ENCODE measurements around the gene THSD4.

Gene THSD4

DNA sequence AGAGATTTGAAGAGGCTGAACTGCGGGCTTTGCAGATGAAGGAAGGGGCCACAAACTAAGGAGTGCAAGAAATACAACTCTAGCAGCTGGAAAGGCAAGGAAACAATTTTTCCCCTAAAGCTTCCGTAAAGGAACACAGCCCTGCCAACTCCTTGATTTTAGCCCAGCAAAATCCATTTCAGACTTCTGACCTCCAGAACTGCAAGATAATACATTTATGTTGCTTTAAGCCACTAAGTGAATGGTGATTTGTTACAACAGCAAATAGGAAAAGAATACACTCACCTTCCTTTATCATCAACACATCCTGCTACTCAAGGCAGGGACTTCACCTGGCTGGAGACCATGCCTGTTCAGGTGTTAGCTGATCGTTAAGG, 575.8 kb downstream of the THSD4 start:
- Histone ChIP-seq H3K36me3 (ENCODE audit: control insufficient read depth, insufficient read depth, low read length, severe bottlenecking) (no peaks in the 10 kb centered on the region), H3K4me1 (ENCODE audit: control insufficient read depth, insufficient read depth, low read length) (peaks cover 18% of the 10 kb centered on the region), H3K9me3 (ENCODE audit: control insufficient read depth, low read length) (no peaks in the 10 kb centered on the region), H3K4me3 (ENCODE audit: low read length) (peak overlapping the region; percentile 51), H3K27me3 (replicated peaks; ENCODE audit: control insufficient read depth, insufficient read depth, low read length) (no peaks in the 10 kb centered on the region), H3K9ac (ENCODE audit: low read length) (no peak overlapping the region)
- no peak for DNase-seq (ENCODE audit: low read depth)

DNA sequence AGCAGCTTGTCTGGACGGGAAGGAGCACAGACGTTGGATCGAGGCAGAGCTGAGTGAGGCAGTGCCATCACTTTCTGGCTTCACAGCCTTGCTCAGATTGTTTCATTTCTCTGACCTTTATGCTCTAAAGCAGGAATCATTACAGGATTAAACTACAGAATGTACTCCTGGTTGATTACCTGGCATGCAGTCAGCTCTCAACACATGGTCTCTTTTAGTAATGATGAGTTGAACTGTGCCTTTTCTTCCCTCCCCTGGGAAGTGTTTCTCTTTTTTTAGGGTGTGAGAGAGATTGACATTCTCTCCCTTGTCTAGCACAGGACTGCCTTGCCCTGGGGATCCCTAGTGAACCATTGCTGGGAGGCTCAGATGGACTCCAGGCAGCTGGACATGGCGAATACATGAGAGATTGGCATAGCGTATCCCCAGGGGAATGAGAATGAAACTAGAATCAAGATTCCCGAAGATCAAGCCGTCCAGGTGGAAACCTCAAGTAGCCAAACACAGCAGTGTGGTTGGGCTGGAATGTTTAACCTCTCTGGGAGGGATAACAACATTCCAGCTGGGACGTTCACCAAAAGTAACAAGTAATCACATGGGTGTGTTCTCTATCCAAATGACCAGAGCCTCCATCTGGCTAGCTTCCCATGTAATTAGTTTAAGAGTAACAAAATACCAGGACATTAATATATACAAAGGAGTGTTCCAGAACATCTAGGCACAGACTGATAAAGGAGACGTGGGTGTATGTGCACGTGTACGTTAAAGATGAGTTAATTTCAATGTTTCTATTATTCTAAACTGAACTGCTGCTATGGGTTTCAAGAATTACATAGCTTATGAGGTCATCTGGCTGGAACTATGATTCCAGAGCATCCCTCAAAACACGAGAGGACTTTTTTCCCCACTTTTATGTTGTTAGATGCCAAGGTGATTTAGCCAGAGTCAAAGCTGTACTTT, 576.5 kb downstream of the THSD4 start:
- Histone ChIP-seq H3K36me3 (ENCODE audit: control insufficient read depth, insufficient read depth, low read length, severe bottlenecking) (no peaks in the 10 kb centered on the region), H3K4me1 (ENCODE audit: control insufficient read depth, insufficient read depth, low read length) (peaks cover 18% of the 10 kb centered on the region), H3K9ac (ENCODE audit: low read length) (no peak overlapping the region), H3K27me3 (replicated peaks; ENCODE audit: control insufficient read depth, insufficient read depth, low read length) (no peaks in the 10 kb centered on the region), H3K4me3 (ENCODE audit: low read length) (peak overlapping the region; percentile 51), H3K9me3 (ENCODE audit: control insufficient read depth, low read length) (no peaks in the 10 kb centered on the region)
- DNase-seq (ENCODE audit: low read depth): peak; percentile 64

DNA sequence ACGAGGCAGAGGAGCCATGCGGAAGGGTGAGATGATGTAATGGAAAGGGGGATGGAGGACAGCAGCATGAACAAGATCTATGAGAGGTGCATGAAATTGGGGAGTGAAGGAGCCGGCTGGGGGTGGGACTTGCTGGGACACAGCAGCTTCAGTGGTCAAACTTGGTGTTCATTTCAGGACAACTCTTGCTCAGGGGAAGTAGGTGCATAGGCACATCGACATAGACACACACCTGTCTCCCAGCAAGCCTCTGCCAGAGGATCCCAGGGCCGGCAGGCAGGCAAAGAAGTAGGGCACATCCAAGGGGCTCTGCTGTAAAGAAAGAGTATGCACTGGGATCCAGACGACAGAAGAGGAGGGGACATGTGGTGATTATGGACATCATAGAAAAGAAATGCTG, 582.0 kb downstream of the THSD4 start:
- H3K27me3 ChIP-seq (replicated peaks; ENCODE audit: control insufficient read depth, insufficient read depth, low read length): no peaks in the 10 kb centered on the region
- no peaks in the 10 kb centered on the region for H3K9me3 ChIP-seq (ENCODE audit: control insufficient read depth, low read length)
- peaks cover 3% of the 10 kb centered on the region for H3K4me1 ChIP-seq (ENCODE audit: control insufficient read depth, insufficient read depth, low read length)
- no peak for DNase-seq (ENCODE audit: low read depth)
- no peaks in the 10 kb centered on the region for H3K36me3 ChIP-seq (ENCODE audit: control insufficient read depth, insufficient read depth, low read length, severe bottlenecking)
- no peak overlapping the region for H3K4me3 ChIP-seq (ENCODE audit: low read length)
- H3K9ac ChIP-seq (ENCODE audit: low read length): no peak overlapping the region

DNA sequence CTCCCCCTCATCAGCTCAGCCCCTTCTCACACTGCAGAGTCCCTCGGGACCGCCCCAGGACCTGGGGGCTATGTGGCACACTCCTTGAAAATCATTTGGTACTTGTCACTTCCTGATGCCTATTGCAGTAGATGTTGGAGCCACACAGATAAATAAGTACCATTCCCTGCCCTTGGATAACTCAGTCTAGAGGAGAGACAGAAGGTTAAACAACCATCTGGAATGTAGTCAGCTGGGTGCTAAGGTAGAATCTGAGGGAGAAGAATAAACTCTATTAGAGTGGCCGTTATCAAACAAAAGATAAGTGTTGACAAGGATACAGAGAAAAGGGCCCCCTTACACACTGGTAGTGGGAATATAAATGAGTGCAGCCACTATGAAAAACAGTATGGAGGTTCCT, 582.8 kb downstream of the THSD4 start:
- H3K27me3 ChIP-seq (replicated peaks; ENCODE audit: control insufficient read depth, insufficient read depth, low read length): no peaks in the 10 kb centered on the region
- no peak overlapping the region for H3K9ac ChIP-seq (ENCODE audit: low read length)
- no peaks in the 10 kb centered on the region for H3K36me3 ChIP-seq (ENCODE audit: control insufficient read depth, insufficient read depth, low read length, severe bottlenecking)
- H3K4me3 ChIP-seq (ENCODE audit: low read length): no peak overlapping the region
- no peaks in the 10 kb centered on the region for H3K4me1 ChIP-seq (ENCODE audit: control insufficient read depth, insufficient read depth, low read length)
- H3K9me3 ChIP-seq (ENCODE audit: control insufficient read depth, low read length): no peaks in the 10 kb centered on the region
- no peak for DNase-seq (ENCODE audit: low read depth)

DNA sequence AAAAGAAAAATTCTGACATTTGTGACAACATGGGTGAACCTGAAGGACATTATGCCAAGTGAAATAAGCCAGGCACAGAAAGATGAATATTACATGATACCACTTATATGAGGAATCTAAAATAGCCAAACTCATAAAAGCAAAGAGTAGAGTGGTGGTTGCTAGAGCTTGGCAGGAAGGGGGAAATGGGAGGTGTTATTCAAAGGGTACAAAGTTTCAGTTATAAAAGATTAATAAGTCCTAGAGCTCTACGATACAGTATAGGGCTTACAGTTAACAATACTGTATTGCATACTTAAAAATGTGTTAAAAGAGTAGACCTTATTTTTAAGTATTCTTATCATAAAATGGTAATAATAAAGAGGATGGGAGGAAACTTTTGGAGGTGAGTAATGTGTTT, 583.5 kb downstream of the THSD4 start:
- Histone ChIP-seq H3K4me1 (ENCODE audit: control insufficient read depth, insufficient read depth, low read length) (no peaks in the 10 kb centered on the region), H3K27me3 (replicated peaks; ENCODE audit: control insufficient read depth, insufficient read depth, low read length) (no peaks in the 10 kb centered on the region), H3K9ac (ENCODE audit: low read length) (no peak overlapping the region), H3K9me3 (ENCODE audit: control insufficient read depth, low read length) (no peaks in the 10 kb centered on the region), H3K4me3 (ENCODE audit: low read length) (no peak overlapping the region), H3K36me3 (ENCODE audit: control insufficient read depth, insufficient read depth, low read length, severe bottlenecking) (no peaks in the 10 kb centered on the region)
- no peak for DNase-seq (ENCODE audit: low read depth)

DNA sequence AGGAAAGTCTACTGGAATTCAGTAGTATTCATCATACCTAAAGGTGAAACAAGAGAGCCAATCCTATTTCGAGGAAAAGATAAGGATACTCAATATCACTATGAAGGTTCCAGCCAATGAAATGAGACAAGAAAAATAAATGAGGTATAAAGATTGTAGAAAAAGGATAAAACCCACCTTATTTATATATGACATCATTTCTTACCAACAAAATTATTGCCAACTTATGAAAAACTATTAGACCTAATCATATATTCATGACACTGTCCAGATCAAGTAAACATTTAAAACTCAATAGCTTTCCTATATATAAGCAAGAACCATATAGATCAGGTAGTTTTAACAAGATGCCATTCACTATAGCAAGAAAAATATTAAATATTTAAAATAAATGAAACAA, 584.7 kb downstream of the THSD4 start:
- Histone ChIP-seq H3K4me1 (ENCODE audit: control insufficient read depth, insufficient read depth, low read length) (no peaks in the 10 kb centered on the region), H3K36me3 (ENCODE audit: control insufficient read depth, insufficient read depth, low read length, severe bottlenecking) (no peaks in the 10 kb centered on the region), H3K4me3 (ENCODE audit: low read length) (no peak overlapping the region), H3K9me3 (ENCODE audit: control insufficient read depth, low read length) (no peaks in the 10 kb centered on the region), H3K27me3 (replicated peaks; ENCODE audit: control insufficient read depth, insufficient read depth, low read length) (peaks cover 5% of the 10 kb centered on the region), H3K9ac (ENCODE audit: low read length) (no peak overlapping the region)
- DNase-seq (ENCODE audit: low read depth): no peak

DNA sequence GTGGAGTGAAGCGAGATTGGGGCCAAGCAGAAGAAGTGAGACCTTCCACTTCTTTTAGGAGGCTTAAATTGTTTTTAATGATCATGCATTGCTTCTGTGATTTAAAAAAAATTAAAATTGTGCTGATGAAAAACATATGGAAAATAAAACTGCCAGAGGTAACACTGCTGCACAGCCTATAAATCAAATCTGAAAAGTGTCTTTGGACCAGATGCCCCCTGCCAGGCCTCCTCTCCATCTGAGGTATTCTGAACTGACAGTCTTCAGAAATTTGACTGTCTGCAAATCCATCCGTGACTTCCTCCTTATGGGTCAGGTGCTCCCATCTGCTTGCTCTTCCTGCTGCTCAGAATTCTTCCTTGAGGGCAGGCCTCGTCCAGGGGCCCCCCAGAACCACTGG, 586.5 kb downstream of the THSD4 start:
- H3K4me1 ChIP-seq (ENCODE audit: control insufficient read depth, insufficient read depth, low read length): peaks cover 4% of the 10 kb centered on the region
- no peak overlapping the region for H3K9ac ChIP-seq (ENCODE audit: low read length)
- peaks cover 5% of the 10 kb centered on the region for H3K27me3 ChIP-seq (replicated peaks; ENCODE audit: control insufficient read depth, insufficient read depth, low read length)
- no peaks in the 10 kb centered on the region for H3K9me3 ChIP-seq (ENCODE audit: control insufficient read depth, low read length)
- H3K4me3 ChIP-seq (ENCODE audit: low read length): no peak overlapping the region
- DNase-seq (ENCODE audit: low read depth): no peak
- no peaks in the 10 kb centered on the region for H3K36me3 ChIP-seq (ENCODE audit: control insufficient read depth, insufficient read depth, low read length, severe bottlenecking)

DNA sequence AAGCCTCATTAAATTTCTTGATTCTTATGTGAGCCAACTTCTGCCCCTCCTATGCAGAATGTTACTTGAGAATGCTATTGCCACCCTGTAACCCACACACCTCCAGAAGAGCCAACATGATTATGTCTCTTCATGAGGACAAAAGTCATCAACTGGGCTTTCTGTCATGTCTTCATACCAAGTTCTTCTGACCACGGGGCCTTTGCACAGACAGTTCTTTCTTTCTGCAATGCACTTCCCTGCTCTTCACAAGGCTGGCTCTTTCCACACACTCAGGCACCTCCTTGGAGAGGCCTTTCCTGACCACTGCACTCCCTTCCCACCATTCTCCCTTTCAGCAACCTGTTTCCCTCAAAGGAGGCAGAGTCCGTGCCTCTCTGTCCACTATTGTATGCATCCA, 587.2 kb downstream of the THSD4 start:
- peaks cover 5% of the 10 kb centered on the region for H3K27me3 ChIP-seq (replicated peaks; ENCODE audit: control insufficient read depth, insufficient read depth, low read length)
- H3K9me3 ChIP-seq (ENCODE audit: control insufficient read depth, low read length): no peaks in the 10 kb centered on the region
- H3K36me3 ChIP-seq (ENCODE audit: control insufficient read depth, insufficient read depth, low read length, severe bottlenecking): no peaks in the 10 kb centered on the region
- peaks cover 11% of the 10 kb centered on the region for H3K4me1 ChIP-seq (ENCODE audit: control insufficient read depth, insufficient read depth, low read length)
- H3K4me3 ChIP-seq (ENCODE audit: low read length): no peak overlapping the region
- DNase-seq (ENCODE audit: low read depth): no peak
- no peak overlapping the region for H3K9ac ChIP-seq (ENCODE audit: low read length)

DNA sequence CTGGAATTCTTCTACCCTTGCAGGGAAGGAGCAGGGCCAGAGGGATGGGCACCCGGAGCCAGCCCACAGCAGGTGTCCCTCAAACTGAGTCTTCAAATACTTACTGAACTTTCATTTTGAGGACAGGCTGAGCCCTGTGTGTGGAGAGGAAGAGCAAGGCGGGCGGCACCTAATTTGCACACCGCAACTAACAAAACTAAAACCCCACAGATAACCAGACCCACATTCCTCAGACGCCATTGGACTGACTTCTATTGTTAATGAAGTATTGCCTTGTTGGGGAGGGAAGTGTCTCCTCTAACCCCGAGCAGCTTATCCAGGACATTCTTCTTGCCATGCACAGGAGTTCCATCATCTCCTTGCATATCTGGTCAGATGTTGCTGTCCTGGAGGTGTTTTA, 589.9 kb downstream of the THSD4 start:
- no peak overlapping the region for H3K9ac ChIP-seq (ENCODE audit: low read length)
- no peaks in the 10 kb centered on the region for H3K9me3 ChIP-seq (ENCODE audit: control insufficient read depth, low read length)
- peaks cover 28% of the 10 kb centered on the region for H3K4me1 ChIP-seq (ENCODE audit: control insufficient read depth, insufficient read depth, low read length)
- no peak for DNase-seq (ENCODE audit: low read depth)
- H3K4me3 ChIP-seq (ENCODE audit: low read length): no peak overlapping the region
- peaks cover 5% of the 10 kb centered on the region for H3K27me3 ChIP-seq (replicated peaks; ENCODE audit: control insufficient read depth, insufficient read depth, low read length)
- no peaks in the 10 kb centered on the region for H3K36me3 ChIP-seq (ENCODE audit: control insufficient read depth, insufficient read depth, low read length, severe bottlenecking)

DNA sequence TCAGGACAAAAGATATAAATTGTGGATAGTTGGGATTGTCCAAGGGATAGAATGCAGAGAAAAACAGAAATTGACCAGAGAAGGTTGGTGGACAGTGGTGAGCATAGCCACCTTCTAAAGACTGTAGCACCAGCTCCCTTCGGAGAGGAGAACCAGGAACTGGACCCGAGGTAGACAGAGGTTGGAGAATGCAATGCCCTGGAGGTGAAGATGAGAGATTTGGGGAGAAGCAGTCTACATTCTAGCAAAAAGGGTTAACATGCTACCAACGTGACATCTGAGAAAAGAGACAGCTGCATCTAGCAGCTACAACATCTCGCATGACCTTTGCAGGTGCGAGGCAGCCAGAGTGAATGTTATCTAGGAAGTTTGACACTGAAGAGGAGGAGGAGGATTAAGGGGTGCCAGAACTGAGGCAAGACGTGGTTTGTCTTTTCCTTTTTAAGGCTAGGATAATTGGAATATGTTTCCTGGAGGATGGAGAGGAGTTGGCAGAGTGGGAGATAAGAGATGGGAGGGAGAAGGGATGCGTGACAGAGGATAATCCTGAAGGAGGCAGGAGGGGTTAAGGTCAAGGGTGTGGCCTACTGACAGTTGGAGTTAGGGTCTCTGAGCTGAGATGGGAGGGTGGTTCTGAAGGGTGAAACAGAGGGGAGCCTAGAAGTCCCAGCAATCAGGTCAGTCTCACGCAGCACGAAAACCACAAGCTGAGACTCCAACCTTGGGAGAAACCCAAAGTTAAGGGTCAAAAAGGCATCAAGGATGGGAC, 591.4 kb downstream of the THSD4 start:
- peak overlapping the region; percentile 15 for H3K9ac ChIP-seq (ENCODE audit: low read length)
- H3K36me3 ChIP-seq (ENCODE audit: control insufficient read depth, insufficient read depth, low read length, severe bottlenecking): no peaks in the 10 kb centered on the region
- DNase-seq (ENCODE audit: low read depth): no peak
- H3K9me3 ChIP-seq (ENCODE audit: control insufficient read depth, low read length): no peaks in the 10 kb centered on the region
- peaks cover 5% of the 10 kb centered on the region for H3K27me3 ChIP-seq (replicated peaks; ENCODE audit: control insufficient read depth, insufficient read depth, low read length)
- peak overlapping the region; percentile 27 for H3K4me3 ChIP-seq (ENCODE audit: low read length)
- peaks cover 28% of the 10 kb centered on the region for H3K4me1 ChIP-seq (ENCODE audit: control insufficient read depth, insufficient read depth, low read length)

DNA sequence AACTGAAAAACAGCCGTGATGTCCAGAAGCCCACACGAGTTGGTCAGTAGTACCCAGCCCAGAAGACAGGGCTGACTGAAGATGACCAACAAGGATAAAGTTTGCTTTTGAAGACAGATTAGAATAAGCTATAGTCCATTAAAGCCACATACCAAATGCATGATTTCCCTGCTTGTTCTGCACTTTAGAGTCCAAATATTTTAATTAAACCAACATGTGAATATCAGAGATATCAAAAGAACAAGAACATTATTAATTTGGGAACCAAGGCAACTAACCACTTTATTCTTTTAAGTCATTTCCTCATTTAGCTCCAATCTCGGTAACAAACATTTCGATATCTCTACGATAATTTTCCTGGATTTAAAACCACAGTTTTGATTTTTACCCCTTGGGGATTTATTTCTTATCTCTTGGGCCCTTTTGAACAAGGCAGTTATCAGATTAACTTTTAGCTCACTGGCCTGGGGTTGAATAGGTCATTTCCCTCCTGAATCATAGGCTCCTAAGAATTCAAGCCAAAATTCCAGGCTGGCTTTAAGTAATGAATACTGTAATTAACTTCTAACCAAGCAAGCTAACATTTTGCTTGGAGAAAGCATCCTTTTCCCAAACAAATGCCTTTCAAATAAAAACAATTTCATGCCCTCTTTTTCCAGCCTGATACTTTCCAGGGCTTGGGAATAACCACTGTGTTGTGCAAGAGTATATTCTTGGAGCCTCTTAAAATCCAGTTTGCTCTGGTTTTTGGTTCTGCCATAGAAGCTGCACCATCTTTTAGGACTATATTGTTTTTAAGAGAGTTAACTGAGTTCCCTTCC, 592.2 kb downstream of the THSD4 start:
- H3K27me3 ChIP-seq (replicated peaks; ENCODE audit: control insufficient read depth, insufficient read depth, low read length): peaks cover 5% of the 10 kb centered on the region
- peak; percentile 48 for DNase-seq (ENCODE audit: low read depth)
- peak overlapping the region; percentile 15 for H3K9ac ChIP-seq (ENCODE audit: low read length)

More for the DNA sequence above, 592.2 kb downstream of the THSD4 start:
- Histone ChIP-seq H3K4me3 (ENCODE audit: low read length) (peak overlapping the region; percentile 27), H3K36me3 (ENCODE audit: control insufficient read depth, insufficient read depth, low read length, severe bottlenecking) (no peaks in the 10 kb centered on the region), H3K9me3 (ENCODE audit: control insufficient read depth, low read length) (no peaks in the 10 kb centered on the region), H3K4me1 (ENCODE audit: control insufficient read depth, insufficient read depth, low read length) (peaks cover 28% of the 10 kb centered on the region)

Measured in adipocyte (in vitro differentiated cells).